ENCODE results near the gene HUWE1.

HUWE1 gene

GRCh38 chrX:53685711-53686110 is 808 bp downstream of the HUWE1 start:
- peak; percentile 63 for DNase-seq

- DNase-seq, result no peak
Observed at GRCh38 chrX:53684415-53685192, 1.9 kb downstream of the HUWE1 start.

- DNase-seq, result peak; percentile 97
Observed at GRCh38 chrX:53683556-53684414, 2.7 kb downstream of the HUWE1 start.

- peak; percentile 38 for DNase-seq
Observed at GRCh38 chrX:53682885-53683555, 3.5 kb downstream of the HUWE1 start.

GRCh38 chrX:53681661-53682060 is 4.9 kb downstream of the HUWE1 start:
- DNase-seq, result no peak

- DNase-seq, result no peak
Observed at GRCh38 chrX:53678667-53679066, 7.9 kb downstream of the HUWE1 start.

GRCh38 chrX:53677286-53677685 is 9.2 kb downstream of the HUWE1 start:
- no peak for DNase-seq

GRCh38 chrX:53674581-53674980 is 11.9 kb downstream of the HUWE1 start:
- no peak for DNase-seq

GRCh38 chrX:53669258-53669657 is 17.3 kb downstream of the HUWE1 start:
- DNase-seq, result no peak

GRCh38 chrX:53666171-53666570 is 20.3 kb downstream of the HUWE1 start:
- no peak for DNase-seq

GRCh38 chrX:53660004-53660403 is 26.5 kb downstream of the HUWE1 start:
- DNase-seq, result no peak

- no peak for DNase-seq
Observed at GRCh38 chrX:53659039-53659438, 27.5 kb downstream of the HUWE1 start.

- DNase-seq, result no peak
Observed at GRCh38 chrX:53656845-53657244, 29.7 kb downstream of the HUWE1 start.

GRCh38 chrX:53654376-53654775 is 32.1 kb downstream of the HUWE1 start:
- DNase-seq, result no peak

GRCh38 chrX:53644751-53645150 is 41.8 kb downstream of the HUWE1 start:
- DNase-seq, result no peak

- DNase-seq, result no peak
Observed at GRCh38 chrX:53642337-53642736, 44.2 kb downstream of the HUWE1 start.

GRCh38 chrX:53639257-53639656 is 47.3 kb downstream of the HUWE1 start:
- no peak for DNase-seq

GRCh38 chrX:53637479-53637878 is 49.0 kb downstream of the HUWE1 start:
- DNase-seq, result no peak

- no peak for DNase-seq
Observed at GRCh38 chrX:53631156-53631555, 55.4 kb downstream of the HUWE1 start.

GRCh38 chrX:53630261-53630660 is 56.3 kb downstream of the HUWE1 start:
- no peak for DNase-seq

- no peak for DNase-seq
Observed at GRCh38 chrX:53622431-53622830, 64.1 kb downstream of the HUWE1 start.

- DNase-seq, result no peak
Observed at GRCh38 chrX:53621418-53621986, 65.0 kb downstream of the HUWE1 start.

GRCh38 chrX:53616946-53617345 is 69.6 kb downstream of the HUWE1 start:
- DNase-seq, result no peak
